ENCODE data around the gene ARSH. TPM values are rescaled to one million over a fixed set of nuclear protein-coding genes. Genes with fewer than 3 reads are reported as not detected.
"Not testable (repeated sequence)": the region's sequence is repeated elsewhere in the genome, so short reads cannot be mapped to it uniquely, and the experiment has no call there.

Gene ARSH, protein sequence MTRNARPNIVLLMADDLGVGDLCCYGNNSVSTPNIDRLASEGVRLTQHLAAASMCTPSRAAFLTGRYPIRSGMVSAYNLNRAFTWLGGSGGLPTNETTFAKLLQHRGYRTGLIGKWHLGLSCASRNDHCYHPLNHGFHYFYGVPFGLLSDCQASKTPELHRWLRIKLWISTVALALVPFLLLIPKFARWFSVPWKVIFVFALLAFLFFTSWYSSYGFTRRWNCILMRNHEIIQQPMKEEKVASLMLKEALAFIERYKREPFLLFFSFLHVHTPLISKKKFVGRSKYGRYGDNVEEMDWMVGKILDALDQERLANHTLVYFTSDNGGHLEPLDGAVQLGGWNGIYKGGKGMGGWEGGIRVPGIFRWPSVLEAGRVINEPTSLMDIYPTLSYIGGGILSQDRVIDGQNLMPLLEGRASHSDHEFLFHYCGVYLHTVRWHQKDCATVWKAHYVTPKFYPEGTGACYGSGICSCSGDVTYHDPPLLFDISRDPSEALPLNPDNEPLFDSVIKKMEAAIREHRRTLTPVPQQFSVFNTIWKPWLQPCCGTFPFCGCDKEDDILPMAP
- not detected in 2 replicates for polyA plus RNA-seq (2014; cell fraction: cytosol; rRNA removed)
- not detected in 2 replicates for polyA plus RNA-seq (2014; cell fraction: nucleus; rRNA removed)

GRCh38 chrX:3006495-3006894 lies at the start of gene ARSH:
TSS of gene ARSH (plus strand) at chrX:3006546. CDS start at chrX:3006613, 67 bp downstream.
- DNase-seq (ENCODE audit: low spot score) = peak; percentile 15

GRCh38 chrX:2958199-2958598 lies 48.1 kb upstream of the ARSH start:
- DNase-seq (ENCODE audit: low spot score) = no peak

DNA sequence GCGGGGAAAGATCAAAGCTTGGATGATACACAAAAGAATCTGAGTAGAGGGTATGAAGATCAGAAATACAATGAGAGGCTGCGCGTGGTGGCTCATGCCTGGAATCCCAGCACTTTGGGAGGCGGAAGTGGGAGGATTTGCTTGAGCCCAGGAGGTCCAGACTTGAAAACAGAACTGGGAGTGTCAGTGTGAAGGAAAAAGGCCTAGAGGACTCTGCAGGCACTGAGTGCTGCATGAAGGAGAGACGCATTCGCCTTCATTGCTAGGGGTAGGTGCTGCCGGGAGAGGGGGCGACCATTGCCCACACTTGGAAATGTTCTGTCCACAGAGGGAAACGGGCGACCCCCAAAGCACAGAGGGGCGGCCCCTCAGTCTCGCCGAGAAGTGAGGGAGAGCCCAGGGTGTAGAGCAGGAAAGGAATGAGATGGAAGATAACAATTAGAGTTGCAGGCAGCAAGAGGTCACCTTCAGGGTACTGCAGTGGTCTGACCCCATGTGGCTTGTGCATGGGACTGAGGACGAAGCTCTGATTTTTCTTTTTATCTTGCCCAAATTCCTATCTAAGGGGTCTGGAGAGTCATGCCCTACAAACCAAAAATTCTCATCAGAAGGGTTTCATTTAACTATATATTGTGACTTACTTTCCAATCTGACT lies 45.4 kb upstream of the ARSH start:
- DNase-seq (ENCODE audit: low spot score) = no peak

- DNase-seq (ENCODE audit: low spot score) = no peak
These were observed 44.0 kb upstream of the ARSH start for GRCh38 chrX:2962381-2962780.

- not testable (repeated sequence) for DNase-seq (ENCODE audit: low spot score)
These were observed 42.9 kb upstream of the ARSH start for GRCh38 chrX:2963449-2963848.

- not testable (repeated sequence) for DNase-seq (ENCODE audit: low spot score)
These were observed 42.2 kb upstream of the ARSH start for GRCh38 chrX:2963992-2964794.

GRCh38 chrX:2965965-2966364 lies 40.4 kb upstream of the ARSH start:
- no peak for DNase-seq (ENCODE audit: low spot score)

GRCh38 chrX:2967012-2967411 lies 39.3 kb upstream of the ARSH start:
- DNase-seq (ENCODE audit: low spot score) = no peak

- DNase-seq (ENCODE audit: low spot score) = no peak
These were observed 38.8 kb upstream of the ARSH start for GRCh38 chrX:2967584-2967983.

- DNase-seq (ENCODE audit: low spot score) = no peak
These were observed 38.1 kb upstream of the ARSH start for GRCh38 chrX:2967998-2968909.

DNA sequence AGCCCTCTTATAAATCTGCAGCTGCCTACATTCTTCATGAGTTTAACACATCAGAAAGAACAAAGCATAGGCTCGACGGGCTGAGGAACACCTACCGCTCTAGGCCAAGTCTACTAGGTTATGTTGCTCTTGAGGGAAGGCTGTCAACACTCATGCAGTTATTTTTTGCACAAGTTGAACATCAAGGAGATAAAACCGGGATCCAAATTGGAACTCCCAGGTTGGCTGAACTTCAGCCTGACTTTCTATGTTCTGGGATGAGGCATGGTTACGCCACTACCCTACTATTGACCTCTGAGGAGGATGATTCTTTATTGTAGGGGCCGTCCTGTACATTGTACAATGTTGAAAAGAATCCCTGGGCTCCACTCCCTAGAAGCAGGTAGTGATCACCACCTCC lies 37.3 kb upstream of the ARSH start:
- DNase-seq (ENCODE audit: low spot score) = no peak

- no peak for DNase-seq (ENCODE audit: low spot score)
These were observed 34.0 kb upstream of the ARSH start for GRCh38 chrX:2972391-2972790.

- no peak for DNase-seq (ENCODE audit: low spot score)
These were observed 31.4 kb upstream of the ARSH start for GRCh38 chrX:2974961-2975360.

GRCh38 chrX:2978639-2979038 lies 27.7 kb upstream of the ARSH start:
- DNase-seq (ENCODE audit: low spot score) = not testable (repeated sequence)

GRCh38 chrX:2984342-2984741 lies 22.0 kb upstream of the ARSH start:
- no peak for DNase-seq (ENCODE audit: low spot score)

GRCh38 chrX:2989565-2989964 lies 16.8 kb upstream of the ARSH start:
- DNase-seq (ENCODE audit: low spot score) = no peak

DNA sequence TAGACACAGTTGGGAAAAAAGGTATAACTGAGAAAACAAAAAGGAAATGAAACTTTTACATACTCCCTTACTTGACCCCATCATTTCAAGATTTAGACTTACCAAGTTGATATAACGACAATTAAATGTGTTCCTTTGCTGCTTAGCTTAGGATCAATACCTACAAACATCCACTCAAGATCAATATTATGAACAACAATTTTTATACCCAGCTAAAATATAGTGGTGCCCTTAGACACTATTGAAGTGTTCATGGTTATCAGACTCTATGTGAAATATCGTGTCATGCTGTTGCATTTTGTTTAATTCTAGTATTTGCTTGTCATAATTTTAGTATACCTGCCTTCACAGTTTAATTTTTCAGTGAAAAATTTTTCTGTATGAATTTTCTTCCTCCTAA lies 4.2 kb downstream of the ARSH start:
- DNase-seq (ENCODE audit: low spot score) = no peak

DNA sequence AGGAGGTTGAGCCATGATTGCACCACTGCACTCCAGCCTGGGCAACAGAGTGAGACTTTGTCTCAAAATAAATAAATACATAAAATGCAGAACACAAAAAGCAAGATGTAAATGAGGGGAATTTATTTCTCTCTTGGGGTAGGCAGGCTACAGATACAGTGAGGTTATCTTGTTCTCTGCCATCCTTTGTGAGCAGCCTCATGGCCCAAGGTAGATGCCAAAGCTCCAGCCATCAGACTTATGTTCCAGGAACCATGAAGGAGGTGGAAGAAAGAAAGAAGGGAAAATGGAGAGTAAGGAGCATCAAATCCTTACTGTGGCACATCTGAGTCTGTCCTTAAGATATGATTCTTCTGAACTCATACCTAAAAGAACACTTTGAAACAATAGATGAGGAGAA lies 11.1 kb downstream of the ARSH start:
- DNase-seq (ENCODE audit: low spot score) = no peak

DNA sequence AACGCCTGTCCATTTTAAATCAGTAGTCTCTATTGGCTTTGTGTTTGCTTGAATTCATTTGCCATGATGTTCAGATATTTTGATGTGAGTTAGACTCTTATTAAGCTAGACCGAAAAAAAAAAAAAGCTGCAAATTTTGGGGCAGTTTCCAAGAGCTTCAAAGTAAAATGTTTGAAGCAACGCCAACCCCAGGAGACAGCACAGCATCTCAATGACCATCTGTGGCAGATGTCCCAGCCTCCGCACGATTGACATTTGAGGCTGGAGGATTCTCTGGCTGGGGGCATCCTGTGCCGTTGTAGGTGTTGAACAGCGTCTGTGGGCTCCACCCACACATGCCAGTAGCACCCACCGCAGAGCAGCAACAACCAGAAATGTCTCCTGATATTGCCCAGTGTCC lies 17.8 kb downstream of the ARSH start:
- no peak for DNase-seq (ENCODE audit: low spot score)

- DNase-seq (ENCODE audit: low spot score) = no peak
These were observed 19.9 kb downstream of the ARSH start for GRCh38 chrX:3026074-3026815.

Data from SK-N-DZ (cell line).